GM21576 (cell line): ENCODE data around the gene ARHGAP26.

Experiments
- ATAC-seq: cut with Tn5 transposase; IDR thresholded peaks from one replicate; pipeline ENCODE4 v1.9.1; 2021; ENCODE audit warnings: mild to moderate bottlenecking, moderate library complexity; ENCODE audit not compliant: unreplicated experiment

ARHGAP26 gene

DNA sequence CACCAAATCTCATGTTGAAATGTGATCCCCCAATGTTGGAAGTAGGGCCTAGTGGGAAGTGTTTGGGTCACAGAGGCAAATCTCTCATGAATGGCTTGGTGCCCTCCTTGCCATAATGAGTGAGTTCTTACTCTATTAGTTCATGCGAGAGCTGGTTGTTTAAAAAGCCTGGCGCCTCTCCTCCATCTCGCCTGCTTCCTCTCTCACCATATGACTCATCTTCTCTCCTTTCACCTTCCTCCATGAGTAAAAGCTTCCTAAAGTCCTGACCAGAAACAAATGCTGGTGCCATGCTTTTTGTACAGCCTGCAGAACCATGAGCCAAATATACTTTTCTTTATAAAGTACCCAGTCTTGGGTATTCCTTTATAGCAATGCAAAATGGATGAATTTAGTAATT is 20.9 kb upstream of the ARHGAP26 start:
- no peak for ATAC-seq

DNA sequence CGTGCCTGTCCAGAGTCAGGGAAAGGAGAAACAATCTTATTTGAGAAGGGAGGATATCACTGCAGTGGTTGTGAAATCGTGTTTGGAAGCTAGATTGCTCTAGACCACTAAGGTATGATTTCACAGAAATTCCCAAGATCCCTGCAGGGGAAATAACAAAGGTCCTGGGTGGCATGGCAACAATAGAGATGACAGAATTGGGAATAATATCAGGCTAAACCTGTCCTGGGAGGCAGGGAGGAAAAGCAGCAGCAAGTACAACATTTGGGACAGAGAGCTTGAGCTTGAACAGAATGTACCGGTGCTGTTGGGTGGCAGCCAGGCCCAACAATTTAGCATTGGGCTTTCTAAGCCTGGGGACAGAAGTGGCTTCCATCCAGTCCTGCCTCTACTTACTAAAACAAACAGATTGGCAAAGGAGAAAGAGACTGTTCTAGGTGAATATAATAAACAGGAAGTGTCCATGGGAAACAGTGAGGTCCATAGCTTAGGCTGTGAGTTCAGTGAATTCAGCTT is 17.0 kb upstream of the ARHGAP26 start:
- ATAC-seq: no peak

DNA sequence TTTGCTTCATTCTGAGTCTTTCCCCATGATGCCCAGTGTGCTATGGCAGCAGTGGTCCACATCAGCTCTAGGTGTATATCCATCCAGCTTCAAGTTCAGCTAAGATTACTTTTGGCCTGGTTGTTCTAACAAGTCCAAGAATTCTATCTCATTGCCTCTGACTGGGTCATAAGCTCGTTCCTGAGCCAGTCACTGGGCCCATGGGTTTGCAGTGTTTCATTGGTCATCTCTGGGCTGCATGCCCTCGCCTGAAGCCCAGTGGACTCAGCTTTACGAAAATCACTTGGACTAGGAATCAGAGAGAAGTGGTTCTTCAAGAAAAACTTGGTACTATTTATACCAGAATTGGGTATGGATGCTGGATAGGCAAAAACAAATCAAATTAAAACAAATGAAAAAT is 16.1 kb upstream of the ARHGAP26 start:
- ATAC-seq: no peak

DNA sequence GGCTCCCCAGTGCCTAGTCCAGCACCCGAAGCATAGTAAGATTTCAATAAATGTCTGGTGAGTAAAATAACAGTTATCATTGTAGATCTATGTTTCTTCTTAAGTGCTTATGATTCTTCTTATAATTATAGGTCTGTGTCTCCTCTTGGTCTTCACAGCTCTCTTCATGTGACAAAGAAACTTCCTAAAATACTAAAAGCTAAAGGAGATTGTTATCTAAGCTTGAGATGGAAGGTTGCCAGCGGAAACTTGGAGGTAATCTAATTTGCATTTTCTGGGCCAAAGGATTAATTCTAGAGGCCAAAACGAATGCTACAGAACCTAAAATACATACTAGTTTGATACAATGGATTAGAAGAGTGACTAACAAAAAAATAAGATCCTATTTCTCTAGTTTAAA is 13.6 kb upstream of the ARHGAP26 start:
- ATAC-seq: no peak

DNA sequence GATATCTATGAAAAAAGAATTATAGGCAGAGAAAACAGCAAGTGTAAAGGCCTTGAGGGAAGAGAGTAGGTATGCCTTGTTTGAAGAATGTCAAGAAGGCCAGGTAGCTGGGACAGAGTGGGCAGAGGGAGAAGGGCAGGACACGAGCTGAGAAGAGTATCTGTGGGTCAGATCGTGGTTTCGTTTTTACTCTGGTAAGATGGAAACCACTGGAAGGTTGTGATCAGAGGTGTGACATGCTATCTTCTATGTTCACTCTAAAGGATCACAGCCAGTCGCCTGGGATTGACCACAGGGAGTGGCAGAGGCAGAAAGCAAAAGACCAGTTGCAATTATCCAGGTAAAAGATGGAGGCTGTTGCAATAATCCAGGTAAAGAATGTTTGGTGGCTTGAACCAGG is 12.6 kb upstream of the ARHGAP26 start:
- no peak for ATAC-seq

DNA sequence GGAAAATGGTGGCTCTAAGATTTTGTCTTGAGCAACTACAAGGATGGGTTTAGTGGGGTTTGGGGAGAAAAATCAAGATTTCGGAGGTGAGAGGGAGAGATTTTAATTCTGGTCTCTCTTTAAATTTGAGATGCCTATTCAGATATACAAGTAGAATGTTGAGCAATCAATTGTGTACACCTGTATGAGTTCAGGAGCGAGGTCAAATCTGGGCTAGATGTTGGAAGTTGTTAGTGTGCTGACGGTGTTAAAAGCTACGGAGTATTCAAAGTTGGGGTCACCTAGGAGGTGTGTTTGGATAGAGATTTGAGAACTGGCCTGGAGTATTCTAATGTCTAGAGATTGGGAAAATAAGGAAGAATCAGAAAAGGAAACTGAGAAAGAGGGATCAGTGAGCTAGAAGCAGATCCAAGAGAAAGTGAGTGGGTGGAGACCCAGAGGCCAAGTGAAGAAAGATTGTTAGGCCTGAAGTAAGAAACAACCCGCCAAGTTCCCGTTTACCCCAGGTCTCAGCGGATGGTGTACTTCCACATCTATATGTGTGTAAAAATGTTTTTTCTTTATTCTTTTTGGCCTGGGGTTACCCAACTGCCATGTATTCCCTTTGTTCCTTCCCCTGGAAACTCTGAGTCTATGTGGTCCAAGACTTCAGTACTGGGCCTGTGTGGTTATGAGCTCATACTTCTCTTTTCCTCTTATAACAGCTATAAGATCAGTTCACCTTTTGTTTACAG is 11.9 kb upstream of the ARHGAP26 start:
- no peak for ATAC-seq

DNA sequence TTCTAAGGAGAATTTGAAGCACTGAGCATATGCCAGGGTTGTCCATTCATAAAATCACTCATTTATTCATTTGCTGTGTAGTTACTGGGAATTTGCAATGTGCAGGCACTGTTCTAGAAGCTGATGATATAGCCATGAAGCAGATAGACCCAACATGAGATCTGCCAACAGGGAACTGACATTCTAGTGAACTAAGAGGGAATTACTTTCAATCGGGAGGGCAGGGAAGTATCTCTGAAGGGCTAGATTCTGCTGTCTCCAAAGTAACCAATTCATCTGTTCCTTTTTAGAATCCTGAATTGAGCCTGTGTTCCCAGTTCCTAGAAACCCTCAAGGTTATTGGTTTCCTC is 11.4 kb upstream of the ARHGAP26 start:
- no peak for ATAC-seq

DNA sequence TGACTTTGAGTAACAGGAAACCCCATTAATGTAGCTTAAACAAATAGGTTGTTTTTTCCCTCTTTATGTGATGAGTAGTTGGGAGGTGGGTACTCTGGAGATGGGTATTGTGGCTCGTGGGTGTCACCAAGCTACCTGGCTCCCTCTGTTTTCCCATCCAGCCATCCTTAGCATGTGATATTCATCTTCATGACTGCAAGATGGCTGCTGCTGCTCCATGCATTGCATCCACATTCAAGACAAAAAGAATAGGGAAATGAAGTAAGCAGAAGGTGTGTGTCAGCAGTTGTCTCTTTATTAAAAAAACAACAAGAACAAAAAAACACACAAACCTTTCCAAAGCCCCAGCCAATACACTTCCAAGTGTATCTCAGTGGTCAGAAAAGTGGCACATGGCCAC is 6.5 kb upstream of the ARHGAP26 start:
- ATAC-seq: no peak

DNA sequence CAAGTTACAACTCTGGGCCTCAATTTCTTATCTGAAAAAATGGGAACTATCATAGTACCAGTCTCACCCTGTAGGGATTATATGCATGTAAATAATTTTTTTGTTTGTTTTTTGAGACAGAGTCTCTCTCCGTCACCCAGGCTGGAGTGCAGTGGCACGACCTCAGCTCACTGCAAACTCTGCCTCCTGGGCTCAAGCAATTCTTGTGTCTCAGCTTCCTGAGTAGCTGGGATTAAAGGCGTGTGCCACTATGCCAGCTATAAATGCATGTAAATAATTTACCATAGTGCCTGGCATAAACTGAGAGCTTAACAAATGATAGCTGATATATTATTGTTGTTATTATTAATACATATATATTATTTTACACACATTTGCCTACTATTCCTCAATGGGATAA is 3.0 kb upstream of the ARHGAP26 start:
- ATAC-seq: no peak

DNA sequence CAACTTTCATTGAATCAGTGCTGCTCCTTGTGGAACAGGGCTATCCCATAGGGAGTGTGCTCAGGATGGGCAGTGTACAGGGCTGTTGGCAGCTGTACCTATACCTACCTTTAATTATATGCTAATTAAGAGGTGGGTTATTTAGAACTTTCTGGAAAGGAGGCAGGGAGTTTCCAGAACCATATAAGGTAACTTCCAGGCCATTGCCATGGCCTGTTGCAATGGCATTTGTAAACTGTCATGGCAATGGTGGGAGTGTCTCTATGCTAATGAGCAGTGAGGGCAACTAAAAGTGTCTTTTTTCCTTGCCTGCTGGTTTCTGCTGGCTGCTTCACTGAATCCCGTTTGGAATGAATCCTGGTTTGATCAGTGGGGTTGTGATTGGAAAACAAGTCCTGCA is 2.3 kb upstream of the ARHGAP26 start:
- no peak for ATAC-seq

DNA sequence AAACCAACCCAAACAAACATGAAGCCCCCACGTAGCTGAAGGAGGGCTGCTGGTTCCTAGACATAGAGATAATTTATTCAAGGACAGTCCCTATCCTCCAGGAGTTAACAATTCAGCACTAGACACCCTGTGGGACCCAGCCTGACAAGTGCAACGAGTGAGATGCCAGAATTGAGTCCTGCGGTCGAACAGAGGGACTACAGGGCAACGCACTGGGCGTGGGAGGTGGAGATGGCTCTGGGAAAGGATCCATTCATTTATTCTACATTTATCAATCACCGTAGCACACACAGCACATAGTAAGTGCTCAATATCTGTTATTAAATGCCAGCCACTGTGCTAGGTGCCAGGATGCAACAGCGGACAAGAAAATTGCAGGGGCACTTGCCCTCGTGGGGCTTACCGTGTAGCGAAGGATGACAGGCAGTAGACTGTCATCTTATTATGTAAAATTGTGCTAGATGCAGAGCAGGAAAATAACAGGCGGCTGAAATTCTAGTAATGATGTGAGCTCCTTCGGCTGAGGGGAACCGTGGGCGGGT is 855 bp upstream of the ARHGAP26 start:
- ATAC-seq: no peak

DNA sequence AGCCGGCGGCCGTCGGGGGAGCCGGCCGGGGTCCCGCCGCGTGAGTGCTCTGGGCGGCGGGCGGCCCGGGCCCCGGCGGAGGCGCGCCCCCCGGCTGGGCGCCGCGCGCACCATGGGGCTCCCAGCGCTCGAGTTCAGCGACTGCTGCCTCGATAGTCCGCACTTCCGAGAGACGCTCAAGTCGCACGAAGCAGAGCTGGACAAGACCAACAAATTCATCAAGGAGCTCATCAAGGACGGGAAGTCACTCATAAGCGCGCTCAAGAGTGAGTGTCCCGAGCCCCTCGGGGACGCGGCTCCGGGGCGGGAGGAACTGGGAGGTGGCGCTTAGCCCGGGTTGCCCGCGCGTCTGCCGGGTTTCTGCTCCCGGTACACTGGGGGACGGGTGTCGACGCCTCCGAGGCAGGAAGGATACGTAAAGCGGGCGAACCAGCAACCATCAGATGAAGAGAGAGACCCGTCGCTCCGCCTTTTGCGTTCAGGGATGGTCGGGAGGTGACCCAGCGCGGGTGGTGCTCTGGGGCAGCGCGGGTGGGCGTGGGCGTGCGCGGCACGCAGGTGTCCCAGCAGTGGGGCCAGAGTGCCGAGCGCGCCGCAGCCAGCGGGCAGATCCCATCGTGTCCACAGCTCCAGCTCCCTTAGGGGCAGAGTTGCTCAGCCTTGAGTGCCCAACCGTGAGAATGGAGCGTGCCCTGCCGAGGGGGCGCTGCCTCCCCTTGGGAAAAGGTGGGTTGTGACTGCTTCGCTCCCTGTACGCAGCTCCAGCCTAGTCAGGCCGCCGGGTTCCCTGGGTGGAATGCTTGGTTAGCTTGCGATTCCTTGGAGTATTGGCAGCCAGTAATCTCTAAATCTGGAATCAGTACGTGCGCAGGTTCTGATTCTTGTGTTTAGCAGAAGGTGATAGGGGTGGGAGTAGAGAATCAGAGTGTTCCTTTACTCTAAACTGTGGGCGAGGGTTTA is 753 bp downstream of the ARHGAP26 start:
- peak; percentile 18 for ATAC-seq

DNA sequence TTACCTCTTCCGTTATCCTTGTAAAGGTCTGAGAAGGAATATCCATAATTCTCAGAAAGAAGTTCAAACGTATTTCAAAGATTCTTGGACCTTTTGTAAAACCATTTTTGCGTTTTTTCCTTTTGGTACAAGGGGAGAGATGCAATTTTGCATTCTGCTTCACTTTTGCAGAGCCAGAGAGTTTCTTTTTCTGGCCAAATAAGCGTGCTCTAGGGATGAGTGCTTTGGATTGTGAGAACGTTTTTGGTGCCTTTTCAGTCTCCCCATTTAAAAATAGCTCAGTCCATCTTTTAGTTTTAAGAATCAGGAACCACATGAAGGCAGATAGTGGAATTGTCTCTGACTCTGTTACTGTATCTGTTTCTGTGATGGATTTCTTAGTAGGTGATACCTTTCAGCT is 1.5 kb downstream of the ARHGAP26 start:
- no peak for ATAC-seq

DNA sequence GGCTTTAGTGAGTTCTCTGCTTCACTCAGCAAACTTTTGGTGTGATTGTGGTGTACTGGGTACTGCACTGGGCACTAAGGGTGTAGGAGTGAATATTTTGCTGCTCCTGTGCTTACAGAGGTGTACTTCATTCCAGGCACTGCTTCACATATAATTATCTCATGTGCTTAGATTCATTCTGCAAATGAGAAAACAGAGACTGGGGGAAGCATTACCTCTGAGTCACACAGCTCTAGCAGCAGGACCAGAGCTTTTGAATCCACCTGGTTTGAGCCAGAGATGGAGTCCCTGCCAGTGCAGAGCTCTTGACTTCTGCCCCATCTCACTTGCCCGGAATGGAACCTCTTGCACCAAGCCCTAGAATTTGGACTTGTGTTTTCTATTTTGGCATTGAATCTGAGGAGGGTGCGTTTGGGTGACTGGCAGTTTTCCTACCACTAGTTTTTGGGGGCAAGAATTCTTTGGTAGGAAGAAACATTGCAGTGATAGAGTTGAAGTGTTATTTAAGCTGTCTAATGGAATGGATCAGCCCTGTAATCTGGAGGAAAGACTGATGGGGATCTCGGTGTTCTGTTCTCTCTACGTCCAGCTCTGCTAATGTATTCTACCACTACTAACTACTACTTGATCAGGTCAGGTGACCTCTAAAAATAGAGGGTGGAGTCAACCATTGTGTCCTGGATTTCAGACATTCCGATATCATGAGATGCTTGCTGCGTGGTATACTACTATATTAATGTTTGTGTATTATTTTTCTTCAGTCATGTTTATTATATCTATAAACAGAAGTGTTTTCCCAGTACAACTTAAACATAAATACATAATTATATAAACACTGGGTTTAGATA is 2.5 kb downstream of the ARHGAP26 start:
- ATAC-seq: no peak

DNA sequence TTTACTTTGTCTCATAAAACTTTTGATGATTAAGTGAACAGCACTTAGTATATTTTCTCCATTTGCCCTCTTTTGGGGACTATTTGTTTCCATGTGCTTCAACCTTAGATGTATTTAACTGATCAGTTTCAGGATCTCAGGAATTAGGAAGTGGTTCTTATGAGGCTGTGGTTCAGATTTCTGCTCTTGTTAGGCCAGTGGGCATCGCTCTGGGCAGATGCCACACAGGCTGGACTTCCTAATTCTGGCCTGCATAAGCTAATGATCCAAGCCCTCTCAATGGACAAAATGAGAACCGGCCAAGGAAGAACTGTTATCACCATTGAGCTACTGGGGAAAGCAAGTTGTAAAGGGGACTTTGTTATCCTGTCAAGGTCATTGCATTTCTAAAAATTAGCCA is 6.9 kb downstream of the ARHGAP26 start:
- ATAC-seq: no peak

DNA sequence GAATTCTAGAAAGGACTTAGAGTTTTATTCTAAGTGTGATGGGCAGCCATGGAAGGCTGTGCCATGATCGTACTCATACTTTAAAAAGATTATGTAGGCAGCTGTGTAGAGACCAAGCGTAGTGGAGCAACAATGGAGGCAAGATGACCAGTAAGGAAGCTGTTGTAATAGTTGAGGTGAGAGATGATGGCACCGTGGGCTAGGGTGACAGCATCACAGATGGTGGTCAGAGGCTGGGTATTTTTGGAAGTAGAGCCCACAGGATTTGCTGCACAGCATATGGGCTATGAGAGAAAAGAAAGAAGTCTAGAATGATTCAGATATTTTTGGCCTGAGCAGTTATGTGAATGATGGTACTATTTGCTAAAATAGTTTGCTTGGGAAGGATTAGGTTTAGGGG is 7.7 kb downstream of the ARHGAP26 start:
- ATAC-seq: no peak

DNA sequence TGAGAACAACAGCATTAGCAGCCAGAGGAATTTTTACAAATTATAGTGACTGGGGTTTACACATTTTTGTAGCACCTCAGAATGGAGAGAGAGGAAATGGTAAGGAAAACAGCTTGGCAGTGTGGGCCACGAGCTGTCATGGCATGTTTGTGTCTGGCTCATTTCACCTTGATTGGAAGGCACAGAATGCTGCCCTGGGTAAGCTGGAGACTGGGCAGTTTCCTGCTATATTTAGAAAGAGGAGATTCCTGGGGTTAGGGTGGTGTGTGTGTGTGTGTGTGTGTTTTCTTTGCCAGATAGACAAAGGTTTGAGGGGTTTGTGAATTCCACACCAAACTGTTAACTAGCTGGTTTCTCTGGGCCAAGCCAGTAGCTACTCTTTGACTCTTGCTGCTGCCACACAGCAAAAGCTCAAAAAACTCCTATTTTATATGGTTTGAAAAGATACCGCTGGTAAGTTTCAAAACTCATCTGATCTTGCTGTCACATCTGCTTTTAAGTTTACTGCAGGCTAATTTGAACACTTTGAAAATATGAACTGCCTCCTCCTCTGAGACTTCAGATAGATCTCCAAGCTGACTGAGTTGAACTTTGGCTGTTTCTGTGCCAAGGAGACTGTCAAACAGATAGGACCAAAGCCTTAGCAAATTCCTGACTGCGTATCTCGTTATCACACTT is 9.1 kb downstream of the ARHGAP26 start:
- no peak for ATAC-seq

DNA sequence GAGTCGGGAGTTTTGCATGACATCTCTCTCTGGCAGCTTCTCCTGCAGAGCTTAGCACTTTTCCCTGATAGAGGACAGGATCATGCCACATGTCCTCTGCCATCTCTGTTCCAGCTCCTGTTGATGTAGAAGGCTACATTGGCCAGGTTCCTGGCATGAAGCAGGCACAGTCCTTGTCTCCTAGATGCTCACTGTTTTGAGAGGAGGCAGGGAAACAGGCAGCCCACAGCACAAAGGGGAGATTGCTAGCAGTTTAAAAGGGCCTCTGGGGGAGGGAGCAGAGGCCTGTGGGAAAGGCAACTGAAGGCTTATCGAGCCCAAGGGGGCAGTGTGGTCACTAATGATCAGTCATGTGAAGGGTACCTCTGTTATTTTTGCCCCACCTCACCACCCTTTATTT is 10.7 kb downstream of the ARHGAP26 start:
- no peak for ATAC-seq

DNA sequence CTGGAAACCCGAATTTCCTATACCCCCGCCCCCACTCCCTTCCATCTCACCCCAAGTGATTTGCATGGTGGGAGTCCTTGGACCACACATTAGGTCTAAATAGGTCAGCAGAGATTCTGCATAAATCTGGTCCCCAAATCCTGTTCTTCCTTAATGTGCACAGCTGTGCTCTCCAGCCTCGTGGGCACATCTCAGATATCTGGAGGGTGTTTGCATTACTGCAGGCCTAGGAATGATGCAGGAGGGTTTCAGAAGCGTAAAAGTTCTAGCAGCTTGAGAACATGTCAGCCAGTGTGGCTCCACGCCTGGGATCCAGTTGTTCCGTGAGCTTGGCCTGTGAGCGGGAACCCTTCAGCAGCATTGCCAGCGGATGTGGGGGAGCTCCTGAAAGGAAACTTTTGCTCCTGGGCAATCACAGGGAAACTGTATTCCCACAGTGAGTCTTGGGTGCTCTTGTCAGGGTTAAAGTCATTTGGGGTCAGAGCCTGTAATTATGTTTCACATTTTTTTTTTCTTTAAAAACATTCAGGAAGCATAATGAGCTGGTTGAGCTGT is 12.9 kb downstream of the ARHGAP26 start:
- no peak for ATAC-seq
